ENCODE measurements around the gene CBX4.

GRCh38 chr17:79806863-79807720 is 32.1 kb downstream of the CBX4 start:
- no peak for TF ChIP-seq CTCF (conservative IDR thresholded peaks at IDR 0.05 in 1 of 2, IDR thresholded peaks at IDR 0.05 in 1 of 2; ENCODE audit: low read depth in 1 of 2, low read length in 2 of 2)
- peak; percentile 75 for TF ChIP-seq EZH2 (IDR thresholded peaks at IDR 0.05; ENCODE audit: low read length, missing control alignments)

Data from fibroblast of lung (primary cell).